Measurements from ENCODE around the gene ACTN1.
A peak's percentile ranks its signal among the peaks of the same experiment; 100 is the strongest.

Gene ACTN1

DNA sequence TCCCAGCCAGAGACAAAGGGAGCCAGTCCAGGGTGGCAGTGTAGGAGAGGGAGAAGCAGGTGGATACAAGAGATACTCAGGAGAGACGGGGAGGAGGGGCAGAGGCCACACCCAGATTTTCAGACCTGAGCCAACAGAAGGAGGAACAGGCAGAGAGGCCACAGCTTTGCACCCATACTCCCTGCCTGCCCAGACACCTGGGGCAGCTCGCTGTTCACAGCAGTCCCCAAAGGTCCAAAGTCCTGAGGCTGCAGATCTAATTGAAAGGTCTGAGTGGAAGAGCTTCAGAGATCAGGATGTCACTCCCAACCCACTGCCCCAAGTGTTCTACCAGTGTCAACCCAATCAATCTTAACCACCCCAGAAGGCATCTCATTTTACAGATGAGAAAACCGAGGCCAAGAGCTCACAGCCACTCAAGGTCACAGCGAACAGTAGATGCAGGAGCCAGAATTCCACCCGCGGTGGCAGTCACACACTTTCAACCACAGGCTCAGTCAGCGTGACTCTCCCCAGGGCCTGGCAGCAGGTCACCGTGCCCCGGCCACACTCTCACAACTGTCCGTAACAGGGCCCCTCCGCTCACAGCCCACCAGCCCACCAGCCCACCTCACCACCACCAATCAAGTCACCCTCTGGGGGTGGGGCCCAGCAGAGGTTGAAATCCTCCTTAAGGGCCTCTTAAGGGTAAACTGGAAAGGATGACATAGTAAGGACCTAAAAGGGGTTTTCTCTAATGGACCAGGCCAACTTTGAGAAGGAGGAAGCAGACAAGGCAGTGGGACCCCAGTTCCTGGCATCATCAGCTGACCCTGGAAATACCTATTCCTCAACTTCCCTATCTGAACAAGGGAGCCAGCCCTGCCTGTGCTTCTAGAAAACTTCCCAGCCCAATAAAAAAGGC lies 33.3 kb downstream of the ACTN1 start:
- H3K27ac ChIP-seq = peak overlapping the region; percentile 30
- TF ChIP-seq ZFX (IDR thresholded peaks at IDR 0.05; ENCODE audit: borderline replicate concordance) (no peak), CTCF (IDR thresholded peaks at IDR 0.05) (no peak)

DNA sequence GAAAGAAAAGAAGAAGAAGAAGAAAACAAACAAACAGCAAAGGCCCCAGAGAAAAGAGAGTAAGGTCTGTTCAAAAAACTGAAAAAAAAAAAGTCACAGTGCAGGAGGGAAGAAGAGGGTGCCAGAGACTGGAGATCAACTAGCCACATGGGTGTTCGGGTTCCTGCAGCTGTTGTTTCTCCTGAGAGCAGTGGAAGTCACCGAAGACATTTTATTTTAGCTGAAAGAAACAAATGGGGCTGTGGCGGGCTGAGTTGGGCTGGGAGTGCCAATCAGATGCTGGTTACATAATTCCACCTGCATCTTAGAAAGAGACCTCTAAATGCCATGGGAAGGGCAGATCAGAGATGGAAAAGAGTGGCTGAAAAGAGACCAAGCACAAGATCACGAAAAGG lies 33.9 kb downstream of the ACTN1 start:
- H3K27ac ChIP-seq = peak overlapping the region; percentile 30
- TF ChIP-seq ZFX (IDR thresholded peaks at IDR 0.05; ENCODE audit: borderline replicate concordance) (no peak), CTCF (IDR thresholded peaks at IDR 0.05) (no peak)

- TF ChIP-seq CTCF (IDR thresholded peaks at IDR 0.05) = no peak
- no peak for TF ChIP-seq ZFX (IDR thresholded peaks at IDR 0.05; ENCODE audit: borderline replicate concordance)
- H3K27ac ChIP-seq = peak overlapping the region; percentile 17; the same call in 1 of the 2 replicates
Measured at GRCh38 chr14:68944162-68944561, 34.9 kb downstream of the ACTN1 start.

GRCh38 chr14:68943107-68943506 lies 36.0 kb downstream of the ACTN1 start:
- H3K27ac ChIP-seq = no peak overlapping the region
- TF ChIP-seq ZFX (IDR thresholded peaks at IDR 0.05; ENCODE audit: borderline replicate concordance) (no peak), CTCF (IDR thresholded peaks at IDR 0.05) (no peak)

DNA sequence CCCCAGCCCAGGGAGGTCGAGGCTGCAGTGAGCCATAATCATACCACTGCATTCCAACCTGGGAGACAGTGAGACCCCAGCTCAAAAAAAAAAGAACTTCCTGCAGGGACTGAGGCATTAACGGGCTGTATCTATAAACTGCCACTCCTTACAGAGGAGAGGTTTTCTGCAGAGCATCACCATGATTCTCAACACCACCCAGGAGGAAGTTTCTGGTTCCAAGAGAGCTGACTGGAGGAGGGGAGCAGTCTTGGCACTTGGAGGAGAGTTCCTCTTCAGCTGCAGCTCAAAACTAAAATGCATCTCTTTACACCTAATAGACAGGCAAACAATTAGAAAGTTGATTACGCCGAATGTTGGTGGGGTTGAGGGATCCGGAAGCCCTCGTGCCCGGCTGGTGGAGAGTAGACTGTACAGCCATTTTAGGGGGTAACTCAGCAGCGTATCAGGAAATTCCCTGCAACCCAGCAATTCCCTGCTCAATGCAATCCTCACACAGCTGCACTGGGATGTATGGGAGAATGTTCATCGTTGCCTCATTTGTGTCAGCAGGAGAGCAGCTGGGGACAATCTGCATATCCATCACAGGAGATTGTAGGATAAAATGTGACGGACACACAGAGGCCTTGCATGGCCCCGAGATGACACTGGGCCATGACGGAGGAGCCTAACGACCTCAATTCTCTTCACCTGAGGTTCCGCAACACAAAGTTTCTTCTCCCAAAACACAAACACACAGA lies 36.6 kb downstream of the ACTN1 start:
- no peak overlapping the region for H3K27ac ChIP-seq
- no peak for TF ChIP-seq CTCF (IDR thresholded peaks at IDR 0.05)
- no peak for TF ChIP-seq ZFX (IDR thresholded peaks at IDR 0.05; ENCODE audit: borderline replicate concordance)

GRCh38 chr14:68941820-68942219 lies 37.3 kb downstream of the ACTN1 start:
- TF ChIP-seq CTCF (IDR thresholded peaks at IDR 0.05) = peak; percentile 69
- no peak for TF ChIP-seq ZFX (IDR thresholded peaks at IDR 0.05; ENCODE audit: borderline replicate concordance)

More at GRCh38 chr14:68941820-68942219, 37.3 kb downstream of the ACTN1 start:
- H3K27ac ChIP-seq = no peak overlapping the region

Measured in 22Rv1 (cell line).